ENCODE measurements around the gene PRKACA.

DNA sequence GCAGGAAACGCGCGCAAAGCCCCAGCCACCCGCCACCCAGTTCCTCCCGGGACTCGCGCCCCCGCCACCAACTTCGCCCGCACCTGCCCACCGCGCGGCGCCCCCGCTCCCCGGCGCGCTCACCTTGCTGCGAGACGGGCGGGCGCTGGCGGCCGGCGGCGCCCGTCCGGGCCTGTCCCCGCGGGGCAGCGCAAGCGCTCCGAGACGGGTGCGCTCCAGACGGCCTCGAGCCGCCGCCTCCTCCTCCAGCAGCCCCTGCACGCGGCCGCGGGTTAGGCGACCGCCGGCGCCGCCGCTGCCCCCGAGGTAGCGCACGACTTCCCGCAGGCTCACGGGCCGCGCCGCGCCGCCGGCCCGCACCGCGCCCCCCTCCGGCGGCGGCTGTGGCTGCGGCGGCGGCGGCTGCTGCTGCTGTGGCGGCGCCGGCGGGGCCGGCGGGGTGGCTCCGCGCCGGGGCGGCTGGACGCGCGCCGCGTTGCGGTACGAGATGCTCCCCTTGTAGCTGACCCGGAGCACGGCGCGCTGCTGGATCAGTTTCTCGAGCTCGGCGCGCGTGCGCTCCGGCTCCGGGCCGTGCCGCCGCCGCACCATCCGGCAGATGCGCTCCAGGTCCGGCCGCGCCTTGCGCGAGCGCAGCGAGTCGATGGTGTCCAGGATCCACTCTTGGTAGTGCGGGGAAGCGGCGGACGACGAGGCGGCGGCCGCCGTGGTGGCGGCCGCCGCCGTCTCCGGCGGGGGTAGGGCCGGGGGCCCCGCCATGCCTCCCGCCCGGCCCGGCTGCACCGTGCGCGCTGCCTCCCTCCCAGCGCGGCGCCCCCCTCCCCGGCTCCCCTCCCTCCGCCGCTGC, 27.7 kb downstream of the PRKACA start:
- TF ChIP-seq POLR2A (IDR thresholded peaks at IDR 0.05; ENCODE audit: low read length) (no peak), GATA1 (IDR thresholded peaks at IDR 0.05; ENCODE audit: low read depth, low read length) (no peak)

All from erythroblast (primary cell).